GM23338 (cell line): ENCODE measurements around the gene ATP5IF1. TPM values are rescaled to one million over a fixed set of nuclear protein-coding genes. Genes with fewer than 3 reads are reported as not detected.

ENCODE experiments used
- ATAC-seq: fragments of 200-7000 bp; cut with Tn5 transposase; 3 replicates; pipeline ENCODE4 v1.9.1; 2020
- DNase-seq: peaks from one replicate; pipeline ENCODE4 v3.0.0-alpha.2; 2015; ENCODE audit warnings: low spot score
- H2AFZ ChIP-seq: fragments of 200-600 bp; sonication (generic); 2 replicates; pipeline ENCODE4 v1.8.0; 2016; ENCODE audit warnings: antibody characterized with exemption, mild to moderate bottlenecking, moderate library complexity
- H3F3A ChIP-seq: fragments of 200-600 bp; sonication (generic); replicated peaks from 2 replicates; pipeline ENCODE4 v1.8.0; 2017; ENCODE audit warnings: antibody characterized with exemption, mixed run types, low read depth
- H3K27ac ChIP-seq: fragments of 200-600 bp; sonication (generic); 2 replicates; pipeline ENCODE4 v1.6.1; 2016; ENCODE audit warnings: low read depth
- H3K27me3 ChIP-seq: fragments of 200-600 bp; sonication (generic); 2 replicates; pipeline ENCODE4 v1.8.0; 2016; ENCODE audit warnings: mild to moderate bottlenecking, mixed run types, moderate library complexity; ENCODE audit not compliant: insufficient read depth
- H3K36me3 ChIP-seq: fragments of 200-600 bp; sonication (generic); 2 replicates; pipeline ENCODE4 v1.8.0; 2016; ENCODE audit warnings: mild to moderate bottlenecking; ENCODE audit not compliant: insufficient read depth
- H3K4me1 ChIP-seq: fragments of 200-600 bp; sonication (generic); 2 replicates; pipeline ENCODE4 v1.8.0; 2016; ENCODE audit warnings: mild to moderate bottlenecking, moderate library complexity; ENCODE audit not compliant: insufficient read depth
- H3K4me2 ChIP-seq: fragments of 200-600 bp; sonication (generic); 2 replicates; pipeline ENCODE4 v1.7.1; 2017; ENCODE audit warnings: mixed run types
- H3K4me3 ChIP-seq: fragments of 200-600 bp; sonication (generic); 2 replicates; pipeline ENCODE4 v1.6.1; 2016; ENCODE audit warnings: mixed run types
- H3K79me2 ChIP-seq: fragments of 200-600 bp; sonication (generic); replicated peaks from 2 replicates; pipeline ENCODE4 v1.8.0; 2017; ENCODE audit warnings: mild to moderate bottlenecking; ENCODE audit not compliant: insufficient read depth
- H3K9me2 ChIP-seq: fragments of 200-600 bp; sonication (generic); 2 replicates; pipeline ENCODE4 v1.8.0; 2017; ENCODE audit not compliant: insufficient read depth
- H4K20me1 ChIP-seq: fragments of 200-600 bp; sonication (generic); replicated peaks from 2 replicates; pipeline ENCODE4 v1.8.0; 2017; ENCODE audit warnings: mild to moderate bottlenecking; ENCODE audit not compliant: insufficient read depth
- H3K27ac Mint-ChIP-seq: 2 replicates; pipeline ENCODE4 v1.8.0; 2020; ENCODE audit warnings: inconsistent platforms, mild to moderate bottlenecking, moderate library complexity, mixed read lengths
- H3K27me3 Mint-ChIP-seq: 3 replicates; pipeline ENCODE4 v1.8.0; 2022; ENCODE audit warnings: low read depth, mild to moderate bottlenecking, moderate library complexity, mixed read lengths, inconsistent platforms; ENCODE audit not compliant: insufficient read depth, poor library complexity
- H3K36me3 Mint-ChIP-seq: 3 replicates; pipeline ENCODE4 v1.8.0; 2021; ENCODE audit warnings: low read depth, mild to moderate bottlenecking, inconsistent platforms, moderate library complexity, mixed read lengths
- H3K4me1 Mint-ChIP-seq: 3 replicates; pipeline ENCODE4 v1.8.0; 2020; ENCODE audit warnings: mild to moderate bottlenecking, inconsistent platforms, mixed read lengths
- H3K4me3 Mint-ChIP-seq: 3 replicates; pipeline ENCODE4 v1.8.0; 2021; ENCODE audit warnings: moderate library complexity, mild to moderate bottlenecking, inconsistent platforms, mixed read lengths
- H3K9me3 Mint-ChIP-seq: 3 replicates; pipeline ENCODE4 v1.8.0; 2020; ENCODE audit warnings: moderate library complexity, mild to moderate bottlenecking, inconsistent platforms, mixed read lengths
- CREB1 ChIP-seq: fragments of 250-450 bp; sonication (Bioruptor Pico); IDR thresholded peaks from 2 replicates; pipeline ENCODE4 v1.5.0; 2020; ENCODE audit warnings: low read depth, mild to moderate bottlenecking, moderate library complexity
- ETS1 ChIP-seq: IDR thresholded peaks from 2 replicates; pipeline ENCODE4 v1.6.1; 2016; ENCODE audit warnings: antibody characterized with exemption
- EZH2 ChIP-seq: fragments of 200-600 bp; sonication (generic); IDR thresholded peaks from one replicate; pipeline ENCODE4 v1.8.0; 2017; ENCODE audit warnings: antibody characterized with exemption, mild to moderate bottlenecking, low read depth; ENCODE audit not compliant: unreplicated experiment
- EZH2phosphoT487 ChIP-seq: fragments of 200-600 bp; sonication (generic); IDR thresholded peaks from one replicate; pipeline ENCODE4 v1.8.1; 2018; ENCODE audit warnings: antibody characterized with exemption; ENCODE audit not compliant: unreplicated experiment
- JUNB ChIP-seq: IDR thresholded peaks from one replicate; pipeline ENCODE4 v1.6.1; 2016; ENCODE audit warnings: antibody characterized with exemption; ENCODE audit not compliant: unreplicated experiment
- NANOG ChIP-seq: IDR thresholded peaks from 2 replicates; pipeline ENCODE4 v1.6.1; 2016; ENCODE audit warnings: antibody characterized with exemption, borderline replicate concordance
- REST ChIP-seq: IDR thresholded peaks from one replicate; pipeline ENCODE4 v1.6.1; 2018; ENCODE audit warnings: antibody characterized with exemption; ENCODE audit not compliant: unreplicated experiment
- ZNF114 ChIP-seq: fragments of 250-450 bp; sonication (Bioruptor Pico); IDR thresholded peaks from 2 replicates; pipeline ENCODE4 v1.5.0; 2020; ENCODE audit warnings: mild to moderate bottlenecking, moderate library complexity
- ZNF331 ChIP-seq: fragments of 250-450 bp; sonication (Bioruptor Pico); IDR thresholded peaks from 2 replicates; pipeline ENCODE4 v1.5.0; 2020; ENCODE audit warnings: low read depth, mild to moderate bottlenecking, moderate library complexity
- ZNF462 ChIP-seq: fragments of 250-450 bp; sonication (Bioruptor Pico); IDR thresholded peaks from 2 replicates; pipeline ENCODE4 v1.5.0; 2020; ENCODE audit warnings: mild to moderate bottlenecking, moderate library complexity
- polyA plus RNA-seq: library from polyadenylated mRNA; unstranded; fragments of >200 nt; fragmentation: Nextera tagmentation; extraction: Ambion mirVana; gene quantifications from 2 replicates; pipeline ENCODE4 v1.2.1, GENCODE V29; 2016
- total RNA-seq: library from RNA; depleted of rRNA; stranded (reverse); fragments of >200 nt; shearing (Covaris generic); gene quantifications from 2 replicates; pipeline ENCODE4 v1.2.3, GENCODE V29; 2014
- TF ChIP-seq, protein P1 (sequence below), 2 experiments: fragments of 200-600 bp in 1 of 2; sonication (generic) in 1 of 2; conservative IDR thresholded peaks; 2 replicates each; pipeline versions ENCODE4 v1.5.1 to v1.6.1; 2016 to 2017; ENCODE audit warnings: antibody characterized with exemption in 2 of 2, low read depth in 2 of 2, mild to moderate bottlenecking in 2 of 2, moderate library complexity in 1 of 2

ATP5IF1 gene
- total and polyA plus RNA-seq, 2 experiments from 2014 or later: 230 to 1,325 TPM

DNA sequence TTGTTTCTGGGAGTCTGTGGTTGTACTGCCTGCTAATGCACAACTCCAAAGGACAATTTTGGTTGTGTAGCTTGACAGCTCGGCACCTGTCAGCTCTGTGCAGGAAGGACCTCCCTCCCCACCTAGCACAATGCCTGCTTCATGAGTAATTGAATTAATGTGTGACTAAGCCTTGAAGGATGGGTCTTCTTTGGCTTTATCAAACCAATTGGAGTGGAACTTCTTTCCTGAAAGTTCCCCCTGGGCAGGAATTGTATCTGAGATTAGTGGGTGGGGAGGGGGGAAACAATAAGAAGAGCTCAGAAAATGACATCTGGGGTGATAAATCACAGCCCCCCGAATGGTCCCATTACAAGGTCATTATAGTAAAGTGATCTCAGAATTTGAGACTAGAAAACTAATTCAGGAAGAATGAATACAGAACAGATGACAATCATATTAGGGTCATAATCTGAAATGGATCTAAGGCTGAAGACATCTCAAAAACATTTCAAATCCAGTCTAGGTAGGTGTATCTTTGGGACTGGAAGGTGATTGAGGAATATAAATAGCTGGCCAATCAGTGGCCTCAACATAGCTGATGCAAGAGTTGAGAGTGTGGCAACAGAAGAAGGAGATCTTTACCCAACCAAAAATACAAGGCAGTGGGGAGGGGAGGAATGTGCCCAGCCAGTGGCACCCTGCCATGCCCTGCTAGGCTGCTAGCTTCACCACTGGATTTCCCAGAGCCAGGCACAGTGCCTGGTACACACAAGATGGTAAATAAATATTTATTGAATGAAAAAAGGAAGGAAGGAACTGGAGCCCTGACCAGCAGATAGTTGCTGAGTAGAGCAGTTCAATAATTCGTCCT lies 13.3 kb downstream of the ATP5IF1 start (continued):
- no peak for TF ChIP-seq CREB1 (CRISPR knock-in tag)
- TF ChIP-seq REST: no peak
- no peak for TF ChIP-seq NANOG
- TF ChIP-seq EZH2phosphoT487: no peak
- TF ChIP-seq EZH2: no peak

DNA sequence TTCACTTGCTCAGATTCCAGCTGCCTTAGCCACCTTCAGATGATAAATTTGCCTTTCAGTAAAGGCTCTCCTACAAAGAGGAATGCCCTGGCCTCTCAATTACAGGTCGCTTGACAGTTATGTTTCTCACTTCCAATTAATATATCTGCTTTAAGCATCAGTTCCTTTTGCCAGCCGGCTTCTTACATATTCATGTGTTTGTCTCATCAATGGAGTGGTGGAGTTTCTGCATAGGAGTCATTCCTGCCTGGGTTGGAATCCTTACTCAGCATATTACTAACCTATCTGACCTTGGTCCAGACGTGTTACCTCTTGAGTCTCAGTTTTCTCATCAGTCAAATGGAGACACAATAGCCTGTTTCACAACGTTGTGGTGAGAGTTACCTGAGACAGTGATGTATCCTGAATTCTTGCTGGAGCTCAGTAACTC lies 14.0 kb downstream of the ATP5IF1 start:
- Mint-ChIP-seq H3K4me3 (no peak overlapping the region), H3K9me3 (no peaks in the 10 kb centered on the region; the same call in 2 of the 3 replicates), H3K4me1 (peaks cover 31% of the 10 kb centered on the region), H3K36me3 (peaks cover 1% of the 10 kb centered on the region; the same call in 2 of the 3 replicates), H3K27me3 (peaks cover 7% of the 10 kb centered on the region), H3K27ac (peak overlapping the region; percentile 49)
- no peak for ATAC-seq
- H3K4me3 ChIP-seq: no peak overlapping the region
- H3K79me2 ChIP-seq: no peaks in the 10 kb centered on the region
- H3K27ac ChIP-seq: peak overlapping the region; percentile 82
- H3K9me2 ChIP-seq: no peaks in the 10 kb centered on the region
- no peaks in the 10 kb centered on the region for H3K36me3 ChIP-seq
- no peak overlapping the region for H2AFZ ChIP-seq
- H3K27me3 ChIP-seq: no peaks in the 10 kb centered on the region
- no peaks in the 10 kb centered on the region for H4K20me1 ChIP-seq
- H3K4me1 ChIP-seq: peaks cover 17% of the 10 kb centered on the region
- H3F3A ChIP-seq: no peaks in the 10 kb centered on the region; the same call in 1 of the 2 replicates
- no peak for DNase-seq
- no peak for TF ChIP-seq ZNF114 (CRISPR knock-in tag)
- no peak for TF ChIP-seq ZNF331 (CRISPR knock-in tag)
- TF ChIP-seq, protein P1, sequence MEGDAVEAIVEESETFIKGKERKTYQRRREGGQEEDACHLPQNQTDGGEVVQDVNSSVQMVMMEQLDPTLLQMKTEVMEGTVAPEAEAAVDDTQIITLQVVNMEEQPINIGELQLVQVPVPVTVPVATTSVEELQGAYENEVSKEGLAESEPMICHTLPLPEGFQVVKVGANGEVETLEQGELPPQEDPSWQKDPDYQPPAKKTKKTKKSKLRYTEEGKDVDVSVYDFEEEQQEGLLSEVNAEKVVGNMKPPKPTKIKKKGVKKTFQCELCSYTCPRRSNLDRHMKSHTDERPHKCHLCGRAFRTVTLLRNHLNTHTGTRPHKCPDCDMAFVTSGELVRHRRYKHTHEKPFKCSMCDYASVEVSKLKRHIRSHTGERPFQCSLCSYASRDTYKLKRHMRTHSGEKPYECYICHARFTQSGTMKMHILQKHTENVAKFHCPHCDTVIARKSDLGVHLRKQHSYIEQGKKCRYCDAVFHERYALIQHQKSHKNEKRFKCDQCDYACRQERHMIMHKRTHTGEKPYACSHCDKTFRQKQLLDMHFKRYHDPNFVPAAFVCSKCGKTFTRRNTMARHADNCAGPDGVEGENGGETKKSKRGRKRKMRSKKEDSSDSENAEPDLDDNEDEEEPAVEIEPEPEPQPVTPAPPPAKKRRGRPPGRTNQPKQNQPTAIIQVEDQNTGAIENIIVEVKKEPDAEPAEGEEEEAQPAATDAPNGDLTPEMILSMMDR (conservative IDR thresholded peaks at IDR 0.05; ENCODE audit: low read depth in 2 of 2): no peak
- no peak for TF ChIP-seq ZNF462 (CRISPR knock-in tag)
- TF ChIP-seq CREB1 (CRISPR knock-in tag): no peak
- no peak for TF ChIP-seq ETS1
- TF ChIP-seq JUNB: no peak
- no peak overlapping the region for H3K4me2 ChIP-seq
